Karpas-422 (cell line): ENCODE measurements around the gene DIABLO. TPM values are rescaled to one million over a fixed set of nuclear protein-coding genes. Genes with fewer than 3 reads are reported as not detected.
"Not testable (repeated sequence)": the region's sequence is repeated elsewhere in the genome, so short reads cannot be mapped to it uniquely, and the experiment has no call there.

Experiments used
- DNase-seq: peaks from one replicate; pipeline ENCODE4 v3.0.0-alpha.2; 2015
- H2AFZ ChIP-seq: fragments of 200-600 bp; sonication (generic); 2 replicates; pipeline ENCODE4 v1.6.1; 2014; ENCODE audit warnings: antibody characterized with exemption, low read length, mixed read lengths
- H3K27ac ChIP-seq: fragments of 200-600 bp; sonication (generic); 2 replicates; pipeline ENCODE4 v1.5.1; 2014; ENCODE audit warnings: mild to moderate bottlenecking, low read length, moderate library complexity
- H3K27me3 ChIP-seq: fragments of 200-600 bp; sonication (generic); 2 replicates; pipeline ENCODE4 v1.6.1; 2014; ENCODE audit warnings: low read length, mixed read lengths
- H3K36me3 ChIP-seq: fragments of 200-600 bp; sonication (generic); 2 replicates; pipeline ENCODE4 v1.6.1; 2014; ENCODE audit warnings: low read length, mixed read lengths; ENCODE audit not compliant: insufficient read depth
- H3K4me1 ChIP-seq: fragments of 200-600 bp; sonication (generic); 2 replicates; pipeline ENCODE4 v1.6.1; 2014; ENCODE audit warnings: mild to moderate bottlenecking, low read length, mixed read lengths
- H3K4me2 ChIP-seq: fragments of 200-600 bp; sonication (generic); 2 replicates; pipeline ENCODE4 v1.6.1; 2014; ENCODE audit warnings: low read length, low read depth, mild to moderate bottlenecking; ENCODE audit not compliant: poor library complexity, severe bottlenecking
- H3K4me3 ChIP-seq: fragments of 200-600 bp; sonication (generic); 2 replicates; pipeline ENCODE4 v1.5.1; 2014; ENCODE audit warnings: mild to moderate bottlenecking, antibody characterized with exemption, low read length, mixed read lengths
- H3K79me2 ChIP-seq: fragments of 200-600 bp; sonication (generic); 2 replicates; pipeline ENCODE4 v1.6.1; 2014; ENCODE audit warnings: mild to moderate bottlenecking, low read length, mixed read lengths
- H3K9ac ChIP-seq: fragments of 200-600 bp; sonication (generic); 2 replicates; pipeline ENCODE4 v1.6.0; 2014; ENCODE audit warnings: low read length
- H3K9me2 ChIP-seq: fragments of 200-600 bp; sonication (generic), shearing (Covaris generic); replicated peaks from 2 replicates; pipeline ENCODE4 v1.6.0; 2014; ENCODE audit warnings: mild to moderate bottlenecking, low read length, moderate library complexity; ENCODE audit not compliant: insufficient read depth
- H3K9me3 ChIP-seq: fragments of 300-700, 200-600 bp; sonication (generic); 2 replicates; pipeline ENCODE4 v1.6.1; 2014; ENCODE audit warnings: low read length, mixed read lengths
- H4K20me1 ChIP-seq: fragments of 200-600 bp; sonication (generic); 2 replicates; pipeline ENCODE4 v1.6.1; 2014; ENCODE audit warnings: mild to moderate bottlenecking, antibody characterized with exemption, low read length, low read depth; ENCODE audit not compliant: insufficient read depth
- total RNA-seq: library from RNA; depleted of rRNA; stranded (reverse); fragments of >200 nt; shearing (Covaris generic); gene quantifications from 2 replicates; pipeline ENCODE4 v1.2.3, GENCODE V29; 2014; ENCODE audit warnings: low replicate concordance

The DIABLO gene
- total RNA-seq, 1 experiment from 2014 or later: 45.8 TPM

- Histone ChIP-seq H3K4me1 (no peaks in the 10 kb centered on the region), H3K27ac (no peak within 1 kb of the TSS), H3K4me3 (no peak within 1 kb of the TSS), H3K27me3 (no peaks in the 10 kb centered on the region), H3K4me2 (no peak within 1 kb of the TSS), H3K9me3 (no peaks in the 10 kb centered on the region), H3K79me2 (no peaks in the 10 kb centered on the region), H2AFZ (no peak within 1 kb of the TSS), H3K36me3 (no peaks in the 10 kb centered on the region), H3K9ac (no peak within 1 kb of the TSS), H4K20me1 (no peaks in the 10 kb centered on the region), H3K9me2 (no peaks in the 10 kb centered on the region)
- DNase-seq: no peak
These were observed 42.8 kb downstream of the DIABLO start, which contains the start of gene LRRC43 for GRCh38 chr12:122182887-122183587. TSS of gene LRRC43 (plus strand) at chr12:122183123. CDS start at chr12:122183145, 22 bp downstream.

- not testable (repeated sequence) for H3K4me3 ChIP-seq, DNase-seq, H4K20me1 ChIP-seq, H3K27me3 ChIP-seq, H3K36me3 ChIP-seq, H3K4me2 ChIP-seq, H3K9ac ChIP-seq, H2AFZ ChIP-seq, H3K9me3 ChIP-seq, H3K9me2 ChIP-seq, H3K4me1 ChIP-seq, H3K79me2 ChIP-seq, H3K27ac ChIP-seq
These were observed 49.4 kb downstream of the DIABLO start for GRCh38 chr12:122176473-122176872.

DNA sequence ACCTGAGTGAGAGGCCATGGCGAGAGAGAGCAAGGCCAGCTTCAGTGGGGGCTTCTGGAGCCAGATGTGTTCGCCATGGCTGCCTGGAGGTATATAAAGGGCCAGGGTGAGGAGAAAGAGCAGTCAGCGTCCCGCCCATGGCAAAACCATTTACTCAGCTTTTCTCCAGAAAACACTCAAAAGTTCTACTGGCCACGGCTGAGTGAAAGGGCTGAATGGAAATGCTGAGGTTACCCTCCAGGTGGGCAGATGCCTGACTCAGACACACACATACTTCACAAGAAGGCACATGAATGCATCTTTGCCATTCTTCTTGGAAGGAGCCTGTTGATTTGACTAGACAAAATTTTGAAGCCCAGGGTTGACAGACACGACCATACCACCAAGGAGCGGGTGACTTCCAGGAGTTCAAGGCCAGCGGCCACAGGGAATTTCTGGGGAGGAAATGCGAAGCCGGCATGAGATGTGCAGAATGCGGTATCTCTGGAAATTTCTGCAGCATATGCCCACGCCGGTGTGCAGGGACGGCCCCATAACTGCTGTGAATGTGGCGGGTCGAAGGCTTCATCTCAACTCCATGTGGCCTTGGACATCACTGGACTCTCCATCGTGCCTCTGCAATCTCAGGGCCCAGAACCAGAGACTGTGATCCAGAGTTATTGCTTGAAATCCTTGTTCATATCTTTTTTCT lies 51.6 kb downstream of the DIABLO start, which contains the start of gene IL31:
TSS of gene IL31 (minus strand) at position 67 of the 691 bp plus-strand sequence. CDS start at position 18, 49 bp downstream.
- Histone ChIP-seq H3K4me1 (no peaks in the 10 kb centered on the region), H3K79me2 (no peaks in the 10 kb centered on the region), H2AFZ (no peak within 1 kb of the TSS), H3K4me3 (no peak within 1 kb of the TSS), H3K27ac (no peak within 1 kb of the TSS), H3K27me3 (no peaks in the 10 kb centered on the region), H3K9me3 (no peaks in the 10 kb centered on the region), H3K9ac (no peak within 1 kb of the TSS), H3K9me2 (no peaks in the 10 kb centered on the region), H3K4me2 (no peak within 1 kb of the TSS), H3K36me3 (no peaks in the 10 kb centered on the region), H4K20me1 (no peaks in the 10 kb centered on the region)
- DNase-seq: no peak

GRCh38 chr12:122172262-122172939 lies 53.5 kb downstream of the DIABLO start:
- Histone ChIP-seq H3K4me1 (no peaks in the 10 kb centered on the region), H3K9ac (no peak overlapping the region), H3K9me3 (no peaks in the 10 kb centered on the region), H3K9me2 (no peaks in the 10 kb centered on the region), H3K4me3 (no peak overlapping the region), H4K20me1 (no peaks in the 10 kb centered on the region), H3K27ac (no peak overlapping the region), H3K4me2 (no peak overlapping the region), H2AFZ (no peak overlapping the region), H3K36me3 (no peaks in the 10 kb centered on the region), H3K79me2 (no peaks in the 10 kb centered on the region), H3K27me3 (no peaks in the 10 kb centered on the region)
- DNase-seq: no peak

- Histone ChIP-seq H3K79me2 (no peaks in the 10 kb centered on the region), H3K9ac (no peak overlapping the region), H3K27me3 (no peaks in the 10 kb centered on the region), H3K4me1 (no peaks in the 10 kb centered on the region), H3K9me3 (no peaks in the 10 kb centered on the region), H3K4me3 (no peak overlapping the region), H3K9me2 (no peaks in the 10 kb centered on the region), H2AFZ (no peak overlapping the region), H3K4me2 (no peak overlapping the region), H3K27ac (no peak overlapping the region), H3K36me3 (no peaks in the 10 kb centered on the region), H4K20me1 (no peaks in the 10 kb centered on the region)
- DNase-seq: no peak
These were observed 54.5 kb downstream of the DIABLO start for GRCh38 chr12:122171399-122171798.

GRCh38 chr12:122168492-122168891 lies 57.4 kb downstream of the DIABLO start:
- Histone ChIP-seq H4K20me1 (no peaks in the 10 kb centered on the region), H2AFZ (no peak overlapping the region), H3K4me3 (no peak overlapping the region), H3K27ac (no peak overlapping the region), H3K9me3 (no peaks in the 10 kb centered on the region), H3K27me3 (no peaks in the 10 kb centered on the region), H3K36me3 (no peaks in the 10 kb centered on the region), H3K79me2 (no peaks in the 10 kb centered on the region), H3K9me2 (no peaks in the 10 kb centered on the region), H3K4me1 (no peaks in the 10 kb centered on the region), H3K4me2 (no peak overlapping the region), H3K9ac (no peak overlapping the region)
- DNase-seq: no peak

- no peaks in the 10 kb centered on the region for H3K4me1 ChIP-seq
- no peak overlapping the region for H3K4me3 ChIP-seq
- H3K9me2 ChIP-seq: no peaks in the 10 kb centered on the region
- no peak overlapping the region for H3K9ac ChIP-seq
- no peaks in the 10 kb centered on the region for H3K36me3 ChIP-seq
- no peaks in the 10 kb centered on the region for H4K20me1 ChIP-seq
- no peak for DNase-seq
- H3K27ac ChIP-seq: no peak overlapping the region
- H3K9me3 ChIP-seq: no peaks in the 10 kb centered on the region
- H2AFZ ChIP-seq: no peak overlapping the region
- H3K4me2 ChIP-seq: no peak overlapping the region
- H3K27me3 ChIP-seq: no peaks in the 10 kb centered on the region
- H3K79me2 ChIP-seq: no peaks in the 10 kb centered on the region
These were observed 58.4 kb downstream of the DIABLO start for GRCh38 chr12:122167356-122167925.
